Dermis microvascular lymphatic vessel endothelial cell (primary cell): Measurements from ENCODE around the gene MUSTN1. TPM values are rescaled to one million over a fixed set of nuclear protein-coding genes. Genes with fewer than 3 reads are reported as not detected.

Experiments used
- DNase-seq, 2 donors: peaks; one replicate each; pipeline versions ENCODE4 v3.0.0 to v3.0.0-alpha.2; 2010; ENCODE audit warnings: low read depth in 2 of 2
- total RNA-seq: library from RNA; depleted of rRNA; stranded (reverse); fragments of >200 nt; gene quantifications from 2 replicates; pipeline ENCODE4 v1.2.1, GENCODE V29; 2014

Gene MUSTN1
- total RNA-seq = 0.25 TPM in 1 of 2 replicates, not detected in the other

DNA sequence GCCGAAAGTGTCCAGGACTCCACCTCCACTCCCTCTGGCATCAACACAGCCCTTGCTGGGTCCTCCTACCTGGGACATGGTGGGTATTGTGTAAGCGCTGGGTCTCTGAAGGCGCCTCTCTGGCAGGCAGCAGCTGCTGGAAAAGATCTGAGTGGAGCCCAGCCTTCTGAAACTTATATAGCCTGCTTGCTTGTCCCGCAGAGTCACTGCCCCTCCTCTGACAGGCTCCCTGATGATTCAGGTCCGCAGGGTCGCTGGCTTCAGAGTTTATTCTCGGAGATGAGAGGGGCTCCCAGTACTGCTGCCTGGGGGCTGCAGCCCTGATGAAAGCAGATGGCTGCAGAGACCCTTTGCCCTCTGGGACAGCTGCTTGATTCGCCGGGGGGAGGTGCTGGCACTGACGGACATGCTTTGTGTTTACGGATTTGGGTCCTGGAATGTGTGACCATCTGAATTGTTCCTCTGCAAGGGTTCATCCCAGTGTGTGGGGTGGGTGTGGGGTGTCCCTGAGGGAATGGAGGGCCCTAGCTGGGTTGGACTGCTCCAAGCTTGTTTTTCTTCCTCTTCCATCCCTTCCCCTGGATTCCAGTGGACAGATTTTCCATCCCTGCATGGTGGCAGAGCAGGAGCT lies at the start of gene MUSTN1:
TSS of gene MUSTN1 (minus strand) at position 149 of the 631 bp plus-strand sequence. CDS start at position 78, 71 bp downstream.
- DNase-seq = no peak

DNA sequence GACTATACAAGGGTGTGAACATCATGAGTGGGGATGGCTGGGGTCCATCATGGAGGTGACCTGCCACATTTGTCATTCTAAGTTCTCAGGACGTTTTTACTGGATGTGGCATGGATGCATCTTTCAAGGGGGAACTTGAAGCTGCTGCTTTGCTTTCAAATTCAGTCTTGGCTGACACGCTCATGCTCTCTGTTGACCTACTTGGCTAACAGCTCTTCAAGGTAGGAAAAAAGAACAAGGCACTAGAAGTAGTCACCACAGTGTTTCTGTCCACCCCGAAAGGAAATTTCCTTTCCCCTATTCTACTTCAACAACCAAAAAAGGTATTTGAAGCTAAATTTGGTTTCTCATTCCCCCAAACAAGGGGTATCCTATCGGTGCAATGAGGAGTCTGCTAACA lies 47.6 kb upstream of the MUSTN1 start:
- no peak for DNase-seq

GRCh38 chr3:52881871-52882270 lies 47.1 kb upstream of the MUSTN1 start:
- DNase-seq = no peak

GRCh38 chr3:52880474-52880873 lies 45.7 kb upstream of the MUSTN1 start:
- DNase-seq = no peak

DNA sequence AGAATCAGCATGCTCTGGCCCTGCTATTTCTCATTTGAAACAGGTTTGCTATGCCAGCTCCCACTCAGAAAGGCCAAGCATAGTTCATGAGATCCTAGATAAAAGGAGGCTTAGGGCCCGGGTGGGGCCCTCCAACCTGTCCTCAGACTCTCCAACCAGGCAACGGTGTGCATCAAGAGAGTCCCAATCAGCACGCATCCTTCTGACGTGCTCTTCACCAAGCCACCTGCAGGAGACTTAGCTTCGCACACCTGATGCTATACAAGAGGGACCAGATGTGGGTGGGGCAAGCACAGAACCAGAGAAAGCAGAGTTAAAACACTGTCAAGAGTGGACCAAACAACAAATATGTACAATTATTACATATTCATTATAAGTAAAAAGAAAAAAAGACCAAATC lies 45.2 kb upstream of the MUSTN1 start:
- no peak for DNase-seq

DNA sequence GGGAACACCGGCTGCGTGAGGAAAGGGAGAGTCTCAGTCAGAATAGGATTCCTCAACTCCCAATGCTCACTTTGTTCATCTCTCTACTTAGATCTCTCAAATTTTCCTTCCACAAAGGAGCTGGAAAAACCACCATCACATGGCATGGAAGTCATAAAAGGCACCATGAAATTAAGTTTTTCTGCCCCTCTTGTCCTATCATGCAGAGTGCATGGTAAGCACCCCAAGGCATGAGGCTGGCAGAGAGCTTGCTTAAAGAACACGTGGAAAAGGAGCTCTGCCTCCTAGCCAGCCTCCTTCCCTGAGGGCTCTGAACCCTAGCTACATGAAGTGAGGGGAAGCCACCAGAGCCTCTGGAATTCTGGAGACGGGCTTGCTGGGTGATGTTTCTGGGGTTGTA lies 44.8 kb upstream of the MUSTN1 start:
- no peak for DNase-seq

- DNase-seq = no peak
These were observed 44.3 kb upstream of the MUSTN1 start for GRCh38 chr3:52879090-52879489.

DNA sequence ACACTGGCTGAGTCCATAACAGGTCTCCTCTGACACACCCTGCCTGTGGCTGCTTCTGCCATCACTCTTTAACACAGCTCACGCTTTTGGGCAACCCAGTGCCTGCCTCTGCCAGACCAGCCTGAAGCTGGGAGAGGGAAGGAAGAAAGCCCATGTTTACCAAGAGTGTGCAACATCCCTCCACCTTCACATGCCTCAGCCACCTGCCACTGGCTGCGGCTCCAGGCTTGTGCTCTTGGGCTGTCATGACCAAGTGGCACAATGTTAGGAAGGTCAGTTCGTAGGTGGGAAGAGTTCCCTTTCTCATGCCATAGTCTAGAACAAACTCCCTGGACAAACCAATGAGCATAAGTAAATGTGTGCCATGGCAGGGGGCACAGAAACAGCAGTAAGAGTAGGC lies 42.3 kb upstream of the MUSTN1 start:
- no peak for DNase-seq

DNA sequence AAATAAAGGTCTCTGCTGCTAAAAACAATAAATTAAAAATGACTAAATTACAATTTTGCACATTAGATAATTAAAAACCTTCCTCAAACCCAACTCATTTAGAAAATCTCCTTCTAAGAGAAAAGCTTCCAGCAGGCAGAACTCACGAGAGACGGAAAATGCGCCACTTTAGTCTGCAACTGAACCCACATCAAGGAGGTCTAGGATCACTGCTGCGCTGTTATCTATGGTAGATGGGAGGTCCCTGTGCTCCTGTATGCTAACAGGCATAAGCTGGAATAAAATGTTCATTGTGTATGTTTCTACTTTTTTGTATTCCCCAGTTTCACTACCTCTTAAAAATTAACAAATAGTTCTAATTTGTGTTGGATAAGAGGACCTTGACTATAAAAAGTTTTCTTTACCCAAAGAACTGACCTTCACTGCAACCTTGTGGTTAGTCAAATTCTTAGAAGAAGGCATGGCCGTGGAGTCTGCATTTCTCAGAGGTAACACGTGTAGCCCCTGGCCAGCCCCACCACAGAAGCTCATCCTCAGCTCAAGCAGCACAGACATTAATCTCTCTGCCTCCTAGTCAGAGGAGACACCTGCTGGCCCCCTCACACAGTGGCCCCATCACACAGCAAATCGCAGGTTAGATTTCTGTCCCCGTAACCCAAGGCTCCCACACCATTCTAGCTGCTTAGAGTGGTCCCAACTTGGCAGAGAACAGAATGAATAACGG lies 40.2 kb upstream of the MUSTN1 start:
- no peak for DNase-seq

DNA sequence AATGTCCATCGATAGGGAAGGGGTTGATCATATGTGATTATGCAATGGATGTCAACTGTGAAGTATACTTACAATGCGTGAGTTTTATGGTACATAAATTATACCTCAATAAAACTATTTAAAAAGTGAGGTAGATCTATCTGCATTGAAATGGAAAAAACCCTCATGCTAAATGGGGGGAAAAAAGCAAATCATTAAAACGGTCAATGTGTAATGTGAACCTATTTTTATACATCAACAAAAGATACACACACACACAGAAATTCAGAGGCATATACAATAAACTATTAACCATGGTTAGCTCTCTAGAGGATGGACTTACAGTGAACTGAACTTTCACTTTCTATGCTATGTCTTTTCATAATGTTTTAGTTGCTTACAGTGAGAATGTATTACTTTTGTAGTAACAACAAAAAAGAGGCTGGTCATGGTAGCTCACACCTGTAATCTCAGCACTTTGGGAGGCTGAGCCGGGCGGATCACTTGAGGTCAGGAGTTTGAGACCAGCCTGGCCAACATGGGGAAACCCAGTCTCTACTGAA lies 39.4 kb upstream of the MUSTN1 start:
- DNase-seq = no peak

DNA sequence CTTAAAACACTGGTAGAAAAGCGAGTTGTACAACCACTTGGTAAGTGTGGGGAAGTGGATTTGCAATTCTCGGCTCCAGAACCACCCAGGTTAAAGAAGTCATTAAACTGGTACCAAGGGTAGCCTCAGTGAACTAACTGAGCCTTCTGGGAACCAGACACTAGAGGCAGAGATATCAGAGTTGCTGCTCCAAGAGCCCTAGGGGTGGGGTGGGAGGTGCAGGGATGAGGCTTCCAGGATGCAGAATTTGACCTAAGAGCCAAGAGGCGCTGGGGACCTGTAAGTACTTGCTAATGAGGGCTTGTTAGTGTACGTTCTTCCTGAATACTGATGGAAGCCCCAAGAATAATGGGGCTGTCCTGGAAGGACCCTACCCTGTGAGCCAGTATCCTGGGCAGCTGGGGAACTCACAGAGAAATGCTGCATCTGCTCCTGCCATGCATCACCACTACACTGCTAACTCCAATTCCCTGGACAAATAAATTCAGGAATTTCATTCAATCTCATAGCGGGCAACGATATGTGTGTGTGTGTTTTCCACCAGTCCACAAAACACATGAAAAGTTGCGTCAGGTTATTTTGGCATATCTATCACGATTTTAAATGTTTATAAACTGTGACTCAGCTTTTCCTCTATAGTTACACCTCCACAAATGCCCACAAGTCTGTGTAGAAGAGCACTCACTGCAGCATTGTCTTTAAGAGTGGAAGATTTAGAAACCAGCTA lies 38.8 kb upstream of the MUSTN1 start:
- DNase-seq = peak; percentile 32 to 50

DNA sequence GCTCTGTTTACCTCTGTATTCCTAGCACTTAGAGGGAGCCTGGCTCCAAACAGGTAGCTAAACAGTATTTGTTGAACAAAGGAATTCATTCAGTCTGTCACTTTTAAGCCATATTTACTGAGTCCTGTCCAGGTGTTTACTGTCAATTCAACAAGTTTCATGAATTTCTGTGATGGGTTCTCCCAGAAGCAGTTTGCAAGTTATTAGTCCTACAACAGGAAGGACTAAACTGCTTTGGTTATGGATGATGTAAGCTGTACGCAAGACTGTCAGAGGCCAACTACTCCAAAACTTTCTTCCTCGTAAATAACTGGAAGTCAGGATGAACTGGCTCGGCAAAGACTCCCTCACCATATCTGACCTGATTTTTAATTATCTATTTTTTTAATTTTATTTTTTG lies 37.4 kb upstream of the MUSTN1 start:
- no peak for DNase-seq

- no peak for DNase-seq
These were observed 36.9 kb upstream of the MUSTN1 start for GRCh38 chr3:52871761-52872160.

DNA sequence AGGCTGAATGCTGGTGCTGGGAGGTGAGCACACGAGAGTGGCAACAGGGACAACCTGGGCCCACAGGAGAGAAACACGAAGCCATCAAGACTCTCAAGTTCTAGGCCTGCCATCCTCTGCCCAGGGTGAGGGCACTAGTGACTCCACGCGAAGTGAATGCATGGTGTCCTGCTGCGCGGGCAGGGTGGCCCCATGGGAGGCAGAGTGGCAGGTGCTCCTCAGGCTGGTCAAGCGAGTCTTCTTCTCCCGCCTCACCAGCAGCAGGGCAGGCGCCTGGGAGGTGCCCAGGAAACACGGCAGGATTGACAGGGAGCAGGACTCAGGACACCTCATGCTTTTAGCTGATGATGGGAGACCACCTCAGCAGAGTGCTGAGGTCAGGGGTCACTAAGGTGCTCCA lies 35.7 kb upstream of the MUSTN1 start:
- no peak for DNase-seq

- no peak for DNase-seq
These were observed 31.6 kb upstream of the MUSTN1 start for GRCh38 chr3:52866427-52866826.

DNA sequence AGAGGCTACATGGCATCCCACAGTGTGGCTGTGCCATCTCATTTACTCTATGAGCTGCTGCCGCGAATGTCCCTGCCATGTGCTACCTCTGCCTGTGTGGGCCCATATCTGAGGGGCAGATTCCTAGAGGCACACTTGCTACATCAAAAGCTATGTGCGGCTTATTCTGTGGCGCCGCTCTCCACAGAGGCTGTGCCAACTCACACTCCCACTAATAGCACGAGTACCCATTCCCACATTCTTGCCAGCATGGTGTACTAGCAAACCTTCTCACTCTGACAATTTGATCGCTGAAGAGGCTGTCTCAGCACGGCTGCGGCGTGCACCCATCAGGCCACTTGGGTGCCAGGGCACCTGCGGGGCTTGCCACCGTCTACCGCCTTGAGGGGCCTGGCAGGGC lies 31.2 kb upstream of the MUSTN1 start:
- DNase-seq = no peak

DNA sequence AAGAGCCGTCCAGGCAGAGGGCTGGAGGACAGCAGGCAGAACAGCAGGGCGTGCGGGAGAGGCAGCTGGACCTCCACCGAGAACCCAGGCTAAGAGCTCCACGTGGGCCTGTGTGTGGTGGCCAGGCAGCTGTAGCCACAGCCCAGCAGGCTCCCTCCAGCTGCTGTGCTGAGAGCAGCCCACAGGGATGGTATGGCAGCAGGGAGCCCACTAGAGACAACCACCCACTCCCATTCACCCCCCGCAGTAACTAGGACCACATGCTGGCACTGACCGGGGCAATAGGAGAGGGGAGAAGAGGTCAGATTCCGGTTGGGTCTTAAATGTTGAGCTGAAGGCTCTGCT lies 25.6 kb upstream of the MUSTN1 start:
- no peak for DNase-seq

GRCh38 chr3:52859686-52860423 lies 25.0 kb upstream of the MUSTN1 start:
- DNase-seq = no peak

DNA sequence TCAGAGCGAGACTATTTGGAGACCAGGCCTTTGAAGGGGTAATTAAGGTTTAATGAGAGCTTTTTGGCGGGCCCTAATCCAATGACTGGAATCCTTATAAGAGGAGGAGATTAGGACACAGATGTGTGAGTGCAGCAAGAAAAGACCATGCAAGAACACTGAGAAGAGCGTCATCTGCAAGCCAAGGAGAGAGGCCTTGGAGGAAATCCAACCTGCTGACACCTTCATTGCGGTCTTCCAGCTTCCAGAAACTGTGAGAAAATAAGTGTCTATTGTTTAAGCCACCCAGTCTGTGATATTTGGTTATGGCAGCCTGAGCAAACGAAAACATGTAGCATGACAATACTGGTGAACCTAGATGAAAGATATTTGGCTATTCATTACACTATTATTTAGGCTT lies 23.0 kb upstream of the MUSTN1 start:
- DNase-seq = no peak

- no peak for DNase-seq
These were observed 22.3 kb upstream of the MUSTN1 start for GRCh38 chr3:52857133-52857532.

DNA sequence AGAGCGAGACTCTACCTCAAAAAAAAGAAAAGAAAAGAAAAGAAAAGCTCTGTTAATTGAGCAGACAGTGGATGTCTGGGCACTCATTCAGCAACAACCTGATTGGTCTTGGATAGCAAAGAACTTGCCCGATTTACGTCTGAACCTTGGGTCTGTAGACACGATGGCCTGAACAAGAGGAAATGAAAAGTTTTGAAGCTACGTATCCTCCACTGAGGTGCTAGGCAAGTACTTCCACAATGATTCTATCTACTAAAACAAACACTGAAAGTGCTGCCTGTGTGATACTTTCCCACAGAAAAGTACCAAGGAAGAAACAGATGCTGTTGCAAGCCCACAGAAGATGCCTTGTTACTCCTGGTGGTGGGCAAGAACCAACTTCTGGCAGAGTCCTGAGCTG lies 21.8 kb upstream of the MUSTN1 start:
- no peak for DNase-seq

- DNase-seq = no peak
These were observed 19.2 kb upstream of the MUSTN1 start for GRCh38 chr3:52854013-52854412.
